NB4 (cell line): Measurements from ENCODE around the gene C17orf113.

Experiments
- CTCF ChIP-seq: IDR thresholded peaks from one replicate; pipeline ENCODE4 v1.5.1; 2012; ENCODE audit warnings: low read depth, low read length
- MYC ChIP-seq: IDR thresholded peaks from 2 replicates; pipeline ENCODE4 v1.6.1; 2011; ENCODE audit warnings: low read depth, low read length
- POLR2A ChIP-seq: IDR thresholded peaks from 2 replicates; pipeline ENCODE4 v1.6.1; 2011; ENCODE audit warnings: mild to moderate bottlenecking; ENCODE audit not compliant: insufficient read length; ENCODE audit errors: extremely low read depth
- TF ChIP-seq, protein P1 (sequence below): IDR thresholded peaks from 2 replicates; pipeline ENCODE4 v1.6.1; 2011; ENCODE audit warnings: low read depth, low read length

- TF ChIP-seq POLR2A (no peak), CTCF (no peak), MYC (no peak)
- TF ChIP-seq, protein P1, sequence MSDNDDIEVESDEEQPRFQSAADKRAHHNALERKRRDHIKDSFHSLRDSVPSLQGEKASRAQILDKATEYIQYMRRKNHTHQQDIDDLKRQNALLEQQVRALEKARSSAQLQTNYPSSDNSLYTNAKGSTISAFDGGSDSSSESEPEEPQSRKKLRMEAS: no peak
These were observed 31.4 kb downstream of the C17orf113 start for GRCh38 chr17:42018988-42019387.
